Measurements from ENCODE around the gene ZDHHC16.

DNA sequence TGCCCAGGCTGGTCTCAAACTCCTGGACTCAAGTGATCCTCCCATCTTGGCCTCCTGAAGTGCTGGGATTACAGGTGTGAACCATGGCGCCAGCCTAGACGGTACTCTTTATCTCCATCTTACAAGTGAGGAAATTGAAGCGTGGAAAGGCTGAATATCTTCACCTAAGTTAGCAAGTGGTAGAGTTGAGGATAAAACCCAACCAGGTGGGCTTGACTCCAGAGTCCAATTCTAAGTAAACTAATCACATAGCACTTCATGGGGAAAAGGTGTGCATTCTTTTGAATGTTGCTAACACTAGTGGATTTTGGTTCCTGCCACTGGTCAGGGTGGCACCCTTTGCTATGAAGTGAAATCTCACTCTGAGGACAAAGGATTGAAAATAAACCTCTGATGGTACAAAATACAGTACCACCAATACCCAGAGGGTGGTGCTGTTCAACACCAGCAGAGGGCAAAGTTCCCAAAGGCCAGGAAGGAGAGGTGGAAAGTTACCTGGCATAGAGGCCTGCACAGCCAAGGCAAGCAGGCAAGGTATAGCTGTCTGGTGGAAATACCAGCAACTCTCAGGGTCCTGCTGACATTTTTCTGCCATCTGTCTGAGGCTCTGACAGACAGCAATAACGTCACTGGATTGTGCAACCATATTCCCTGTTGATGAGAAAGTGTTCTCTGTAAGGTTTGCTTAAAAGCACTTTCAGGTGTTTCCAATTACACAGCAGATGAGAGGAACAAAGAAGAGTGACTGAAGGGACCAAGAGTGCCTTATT, 17.6 kb downstream of the ZDHHC16 start:
- TF ChIP-seq, protein P1, sequence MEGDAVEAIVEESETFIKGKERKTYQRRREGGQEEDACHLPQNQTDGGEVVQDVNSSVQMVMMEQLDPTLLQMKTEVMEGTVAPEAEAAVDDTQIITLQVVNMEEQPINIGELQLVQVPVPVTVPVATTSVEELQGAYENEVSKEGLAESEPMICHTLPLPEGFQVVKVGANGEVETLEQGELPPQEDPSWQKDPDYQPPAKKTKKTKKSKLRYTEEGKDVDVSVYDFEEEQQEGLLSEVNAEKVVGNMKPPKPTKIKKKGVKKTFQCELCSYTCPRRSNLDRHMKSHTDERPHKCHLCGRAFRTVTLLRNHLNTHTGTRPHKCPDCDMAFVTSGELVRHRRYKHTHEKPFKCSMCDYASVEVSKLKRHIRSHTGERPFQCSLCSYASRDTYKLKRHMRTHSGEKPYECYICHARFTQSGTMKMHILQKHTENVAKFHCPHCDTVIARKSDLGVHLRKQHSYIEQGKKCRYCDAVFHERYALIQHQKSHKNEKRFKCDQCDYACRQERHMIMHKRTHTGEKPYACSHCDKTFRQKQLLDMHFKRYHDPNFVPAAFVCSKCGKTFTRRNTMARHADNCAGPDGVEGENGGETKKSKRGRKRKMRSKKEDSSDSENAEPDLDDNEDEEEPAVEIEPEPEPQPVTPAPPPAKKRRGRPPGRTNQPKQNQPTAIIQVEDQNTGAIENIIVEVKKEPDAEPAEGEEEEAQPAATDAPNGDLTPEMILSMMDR (IDR thresholded peaks at IDR 0.05), result peak; percentile 84 to 89 (median 88)
- TF ChIP-seq POLR2A (IDR thresholded peaks at IDR 0.05), result no peak
